Upper lobe of right lung (tissue), 1 donor: ENCODE results near the gene CEMIP2. TPM values are rescaled to one million over a fixed set of nuclear protein-coding genes. Genes with fewer than 3 reads are reported as not detected.

ENCODE experiments used
- ATAC-seq: fragments of 200-7000 bp; cut with Tn5 transposase; one replicate; pipeline ENCODE4 v1.9.1; 2020; ENCODE audit warnings: mild to moderate bottlenecking, moderate library complexity
- DNase-seq: peaks from one replicate; pipeline ENCODE4 v3.0.0-alpha.2; 2020
- H3K27ac ChIP-seq: fragments of 200-600 bp; one replicate; pipeline ENCODE4 v1.8.0; 2022
- H3K27me3 ChIP-seq: fragments of 200-600 bp; one replicate; pipeline ENCODE4 v1.8.0; 2022; ENCODE audit warnings: mild to moderate bottlenecking
- H3K36me3 ChIP-seq: fragments of 200-600 bp; one replicate; pipeline ENCODE4 v1.8.0; 2022
- H3K4me1 ChIP-seq: fragments of 200-600 bp; one replicate; pipeline ENCODE4 v1.8.0; 2022
- H3K4me3 ChIP-seq: fragments of 200-600 bp; one replicate; pipeline ENCODE4 v1.8.0; 2022; ENCODE audit warnings: mild to moderate bottlenecking
- H3K9me3 ChIP-seq: fragments of 200-600 bp; one replicate; pipeline ENCODE4 v1.8.0; 2022
- intact Hi-C: fragments of 100-400 bp; cut with DNase I; formaldehyde crosslinking; loops from one replicate; pipeline ENCODE4 v1.11.0; 2022
- total RNA-seq: library from RNA; stranded (reverse); fragmentation: NEBNext Ultra II Directional; extraction: Animal tissue kit (Norgen Biotek cat#: 25700); gene quantifications from one replicate; pipeline ENCODE4 v1.2.1, GENCODE V29; 2021
- TF ChIP-seq, protein P1 (sequence below): fragments of 200-600 bp; IDR thresholded peaks from one replicate; pipeline ENCODE4 v1.8.0; 2022; ENCODE audit warnings: antibody characterized with exemption
- donor health status: DM: no; HTN: yes; CAD: no; lungs with severe emphysema.

Gene CEMIP2
- total RNA-seq, 1 donor from 2014 or later, result 219 TPM

- peak overlapping the region; percentile 15 for H3K27ac ChIP-seq
- peaks cover 40% of the 10 kb centered on the region for H3K4me1 ChIP-seq
- no peak for DNase-seq
- TF ChIP-seq, protein P1, sequence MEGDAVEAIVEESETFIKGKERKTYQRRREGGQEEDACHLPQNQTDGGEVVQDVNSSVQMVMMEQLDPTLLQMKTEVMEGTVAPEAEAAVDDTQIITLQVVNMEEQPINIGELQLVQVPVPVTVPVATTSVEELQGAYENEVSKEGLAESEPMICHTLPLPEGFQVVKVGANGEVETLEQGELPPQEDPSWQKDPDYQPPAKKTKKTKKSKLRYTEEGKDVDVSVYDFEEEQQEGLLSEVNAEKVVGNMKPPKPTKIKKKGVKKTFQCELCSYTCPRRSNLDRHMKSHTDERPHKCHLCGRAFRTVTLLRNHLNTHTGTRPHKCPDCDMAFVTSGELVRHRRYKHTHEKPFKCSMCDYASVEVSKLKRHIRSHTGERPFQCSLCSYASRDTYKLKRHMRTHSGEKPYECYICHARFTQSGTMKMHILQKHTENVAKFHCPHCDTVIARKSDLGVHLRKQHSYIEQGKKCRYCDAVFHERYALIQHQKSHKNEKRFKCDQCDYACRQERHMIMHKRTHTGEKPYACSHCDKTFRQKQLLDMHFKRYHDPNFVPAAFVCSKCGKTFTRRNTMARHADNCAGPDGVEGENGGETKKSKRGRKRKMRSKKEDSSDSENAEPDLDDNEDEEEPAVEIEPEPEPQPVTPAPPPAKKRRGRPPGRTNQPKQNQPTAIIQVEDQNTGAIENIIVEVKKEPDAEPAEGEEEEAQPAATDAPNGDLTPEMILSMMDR, result peak; percentile 24
- H3K27me3 ChIP-seq, result no peaks in the 10 kb centered on the region
- H3K36me3 ChIP-seq, result peaks cover 40% of the 10 kb centered on the region
- ATAC-seq, result peak; percentile 71
- H3K4me3 ChIP-seq, result no peak overlapping the region
- intact Hi-C loops, result no loop called here
- no peaks in the 10 kb centered on the region for H3K9me3 ChIP-seq
These were observed 84.6 kb downstream of the CEMIP2 start for GRCh38 chr9:71683598-71684235.

DNA sequence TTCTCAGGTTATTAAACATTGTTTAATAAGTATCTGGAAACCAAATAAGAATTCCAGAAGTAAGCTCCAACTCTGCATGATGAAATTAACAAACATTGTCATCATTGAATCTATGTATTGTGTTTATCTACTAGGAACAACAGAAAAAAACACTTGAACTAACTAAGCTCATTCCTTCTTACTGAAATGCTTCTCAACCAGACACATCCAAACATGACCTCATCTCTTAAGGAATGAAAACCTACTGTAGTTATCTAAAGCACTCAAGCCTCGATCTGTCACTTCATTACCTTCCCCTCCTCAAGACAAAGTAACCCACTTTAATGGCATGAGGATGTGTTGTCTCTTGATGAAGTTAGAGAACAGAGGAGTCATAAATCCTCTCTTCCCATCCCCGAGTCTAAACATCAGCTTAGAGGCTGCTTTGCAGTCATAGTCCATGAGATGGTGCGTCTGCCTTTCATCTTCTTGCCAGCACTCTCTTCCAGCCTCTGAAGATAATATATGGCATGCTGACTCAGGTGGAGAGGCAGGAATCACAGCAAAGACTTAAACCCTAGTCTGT is 86.5 kb downstream of the CEMIP2 start:
- Histone ChIP-seq H3K9me3 (no peaks in the 10 kb centered on the region), H3K36me3 (peaks cover 26% of the 10 kb centered on the region), H3K27me3 (no peaks in the 10 kb centered on the region), H3K4me1 (peaks cover 59% of the 10 kb centered on the region), H3K27ac (peak overlapping the region; percentile 55), H3K4me3 (no peak overlapping the region)
- no peak for DNase-seq
- intact Hi-C loops, result no loop called here
- TF ChIP-seq, protein P1, result no peak
- ATAC-seq, result no peak

- H3K9me3 ChIP-seq, result no peaks in the 10 kb centered on the region
- peaks cover 22% of the 10 kb centered on the region for H3K36me3 ChIP-seq
- H3K4me1 ChIP-seq, result peaks cover 61% of the 10 kb centered on the region
- no peaks in the 10 kb centered on the region for H3K27me3 ChIP-seq
- intact Hi-C loops, result no loop called here
- TF ChIP-seq, protein P1, result no peak
- DNase-seq, result no peak
- no peak overlapping the region for H3K4me3 ChIP-seq
- no peak for ATAC-seq
- H3K27ac ChIP-seq, result peak overlapping the region; percentile 55
These were observed 87.1 kb downstream of the CEMIP2 start for GRCh38 chr9:71681104-71681707.

GRCh38 chr9:71680189-71680980 is 87.9 kb downstream of the CEMIP2 start:
- Histone ChIP-seq H3K4me1 (peaks cover 61% of the 10 kb centered on the region), H3K36me3 (peaks cover 14% of the 10 kb centered on the region), H3K4me3 (no peak overlapping the region), H3K27me3 (no peaks in the 10 kb centered on the region), H3K9me3 (no peaks in the 10 kb centered on the region), H3K27ac (peak overlapping the region; percentile 2)
- ATAC-seq (peak; percentile 42), DNase-seq (no peak)
- TF ChIP-seq, protein P1, result no peak
- intact Hi-C loops, result no loop called here

DNA sequence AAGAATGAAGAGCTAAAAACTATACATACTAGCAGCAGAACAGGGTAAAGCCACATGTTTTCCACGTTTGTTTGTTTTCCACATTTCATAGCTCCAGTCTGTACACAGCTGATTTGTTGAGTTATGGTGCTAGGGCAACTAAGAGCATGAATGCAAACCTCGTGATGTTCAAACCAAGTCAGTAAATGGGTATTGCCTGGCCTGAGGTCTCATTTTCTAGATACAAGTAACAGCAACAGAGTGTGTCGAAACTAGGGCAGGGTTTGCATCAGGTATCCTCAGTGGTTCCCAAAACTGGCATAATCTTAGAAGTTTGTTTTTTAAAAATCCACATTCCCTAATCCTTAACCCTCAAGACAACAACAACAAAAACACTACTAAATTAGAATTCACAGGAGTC is 89.3 kb downstream of the CEMIP2 start:
- intact Hi-C loops, result no loop called here
- Histone ChIP-seq H3K9me3 (no peaks in the 10 kb centered on the region), H3K4me1 (peaks cover 53% of the 10 kb centered on the region), H3K27me3 (no peaks in the 10 kb centered on the region), H3K36me3 (peaks cover 5% of the 10 kb centered on the region), H3K4me3 (no peak overlapping the region), H3K27ac (peak overlapping the region; percentile 87)
- no peak for DNase-seq
- TF ChIP-seq, protein P1, result no peak
- no peak for ATAC-seq
